Activated CD8-positive, alpha-beta memory T cell treated with anti-CD3 and anti-CD28 coated beads, Interleukin-2, amount 10 ng/mL, durations not matched to agents 7 days and 5 days (primary cell): ENCODE data around the gene PANK4. TPM values are rescaled to one million over a fixed set of nuclear protein-coding genes. Genes with fewer than 3 reads are reported as not detected.

Experiments
- ATAC-seq: fragments of 150-1000 bp; cut with Tn5 transposase; one replicate; pipeline ENCODE4 v1.10.0; 2021; ENCODE audit warnings: moderate library complexity
- CTCF ChIA-PET: fragments of 350-600 bp; sonication (Branson Sonifier 250); formaldehyde crosslinking; loops from one replicate; lab custom pipeline; 2021; ENCODE audit warnings: antibody characterized with exemption; lab: Charles Lee
- DNase-seq: peaks from one replicate; pipeline ENCODE4 v3.0.0-alpha.2; 2020
- H3K27ac Mint-ChIP-seq: one replicate; pipeline ENCODE4 v1.8.0; 2021; ENCODE audit warnings: mild to moderate bottlenecking, mixed read lengths
- H3K27me3 Mint-ChIP-seq: one replicate; pipeline ENCODE4 v1.8.0; 2021; ENCODE audit warnings: mixed read lengths
- H3K36me3 Mint-ChIP-seq: one replicate; pipeline ENCODE4 v1.8.0; 2021; ENCODE audit warnings: mild to moderate bottlenecking, mixed read lengths
- H3K4me1 Mint-ChIP-seq: one replicate; pipeline ENCODE4 v1.8.0; 2021; ENCODE audit warnings: mixed read lengths
- H3K4me3 Mint-ChIP-seq: one replicate; pipeline ENCODE4 v1.8.0; 2021; ENCODE audit warnings: mild to moderate bottlenecking, moderate library complexity, mixed read lengths
- H3K9me3 Mint-ChIP-seq: one replicate; pipeline ENCODE4 v1.8.0; 2022; ENCODE audit warnings: low read depth, mixed read lengths
- total RNA-seq, 2 experiments: library from RNA; stranded (reverse); gene quantifications; one replicate each; pipeline ENCODE4 v1.2.3, GENCODE V29; 2021

Gene PANK4
- total RNA-seq, 2 experiments from 2014 or later = 72.2 to 91.2 TPM

DNA sequence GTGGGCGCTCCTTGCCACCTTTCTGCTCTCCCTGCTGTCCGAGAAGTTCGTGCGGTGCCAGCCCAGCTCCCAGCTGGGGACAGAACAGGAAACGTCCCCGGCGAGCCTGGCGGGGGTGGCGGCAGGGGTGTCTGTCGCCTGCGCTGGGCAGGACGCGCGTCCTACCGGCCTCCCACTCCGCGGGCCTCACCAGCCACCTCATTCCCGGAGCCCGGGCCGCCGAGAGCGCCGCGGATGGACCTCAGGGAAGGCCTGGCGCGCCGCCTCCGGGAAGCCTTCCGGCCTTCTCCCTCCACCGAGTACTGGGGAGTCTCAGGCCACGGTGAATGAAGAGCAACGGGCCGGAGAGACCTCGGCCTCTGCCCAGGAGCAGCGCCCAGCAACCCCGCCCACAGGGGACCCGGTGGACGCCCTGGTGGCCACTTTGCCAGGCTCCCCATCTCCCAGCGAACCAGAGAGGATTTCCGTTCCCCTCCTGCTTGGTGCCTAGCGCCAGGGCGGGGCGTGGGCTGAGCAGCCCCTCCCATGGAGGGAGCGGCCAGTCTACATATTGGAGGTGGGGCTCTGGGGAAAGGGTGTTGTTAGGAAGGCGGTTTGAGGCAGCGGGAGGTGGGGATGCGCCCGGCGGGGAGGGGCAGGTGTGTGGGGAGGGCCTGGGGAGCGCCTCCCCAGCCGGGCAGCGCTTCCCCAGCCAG lies 20.3 kb upstream of the PANK4 start:
- Mint-ChIP-seq H3K4me1 (peaks cover 17% of the 10 kb centered on the region), H3K4me3 (peak overlapping the region; percentile 82), H3K27me3 (peaks cover 7% of the 10 kb centered on the region), H3K27ac (peak overlapping the region; percentile 98), H3K36me3 (no peaks in the 10 kb centered on the region), H3K9me3 (no peaks in the 10 kb centered on the region)
- CTCF ChIA-PET = interaction anchor here (1.1 to 6.9 kb wide), 13 partner anchors 9 to 352 kb away, joined by 3 to 95 read pairs (median 14); partner anchors contain the start of genes FAAP20, HES5, MORN1 and PANK4
- DNase-seq = peak; percentile 96
- ATAC-seq = peak; percentile 62

DNA sequence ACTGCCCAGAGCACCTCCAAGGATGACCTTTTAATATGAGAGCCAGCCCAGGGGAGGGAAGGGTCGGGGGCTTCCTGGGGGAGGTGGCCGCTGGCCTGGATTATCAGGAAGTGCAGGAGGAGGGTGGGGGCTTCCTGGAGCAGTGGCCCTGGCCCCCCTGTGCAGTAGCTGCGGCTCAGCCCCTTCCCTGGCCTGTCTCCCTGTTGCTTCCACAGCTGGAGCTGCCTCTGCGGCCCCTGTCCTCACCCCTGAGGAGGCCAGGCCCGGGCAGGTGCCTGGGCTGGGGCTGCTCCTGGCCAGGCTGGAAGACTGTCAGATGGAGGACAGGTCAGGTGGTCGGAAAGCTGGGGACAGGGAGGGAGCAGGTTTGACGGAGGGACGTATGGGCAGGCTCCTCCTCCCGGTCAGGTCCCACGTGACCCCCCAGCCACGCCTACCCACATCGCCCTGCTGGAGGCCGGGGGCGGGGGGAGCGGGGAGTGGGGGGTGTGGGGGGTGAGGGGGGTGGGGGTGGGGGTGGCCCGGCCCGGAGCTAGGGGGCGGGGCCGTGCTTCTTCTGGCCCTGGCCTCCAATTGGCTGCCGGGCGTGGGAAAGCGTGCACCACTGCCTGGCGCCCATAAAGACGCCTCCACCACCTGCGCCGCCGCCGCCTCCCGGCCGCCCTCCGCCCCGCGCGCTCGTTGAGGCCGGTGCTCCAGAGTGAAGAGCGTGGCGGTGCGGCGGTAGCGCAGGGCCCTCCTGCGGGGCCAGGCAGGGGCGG lies 19.5 kb upstream of the PANK4 start:
- Mint-ChIP-seq H3K9me3 (no peaks in the 10 kb centered on the region), H3K4me3 (peak overlapping the region; percentile 82), H3K27me3 (peaks cover 13% of the 10 kb centered on the region), H3K36me3 (no peaks in the 10 kb centered on the region), H3K4me1 (peaks cover 19% of the 10 kb centered on the region), H3K27ac (peak overlapping the region; percentile 98)
- CTCF ChIA-PET = interaction anchor here (1.1 to 6.9 kb wide), 7 partner anchors 10 to 164 kb away, joined by 3 to 95 read pairs (median 10); partner anchors contain the start of genes HES5, MORN1, PANK4 and RER1
- peak; percentile 95 for DNase-seq
- ATAC-seq = peak; percentile 52

DNA sequence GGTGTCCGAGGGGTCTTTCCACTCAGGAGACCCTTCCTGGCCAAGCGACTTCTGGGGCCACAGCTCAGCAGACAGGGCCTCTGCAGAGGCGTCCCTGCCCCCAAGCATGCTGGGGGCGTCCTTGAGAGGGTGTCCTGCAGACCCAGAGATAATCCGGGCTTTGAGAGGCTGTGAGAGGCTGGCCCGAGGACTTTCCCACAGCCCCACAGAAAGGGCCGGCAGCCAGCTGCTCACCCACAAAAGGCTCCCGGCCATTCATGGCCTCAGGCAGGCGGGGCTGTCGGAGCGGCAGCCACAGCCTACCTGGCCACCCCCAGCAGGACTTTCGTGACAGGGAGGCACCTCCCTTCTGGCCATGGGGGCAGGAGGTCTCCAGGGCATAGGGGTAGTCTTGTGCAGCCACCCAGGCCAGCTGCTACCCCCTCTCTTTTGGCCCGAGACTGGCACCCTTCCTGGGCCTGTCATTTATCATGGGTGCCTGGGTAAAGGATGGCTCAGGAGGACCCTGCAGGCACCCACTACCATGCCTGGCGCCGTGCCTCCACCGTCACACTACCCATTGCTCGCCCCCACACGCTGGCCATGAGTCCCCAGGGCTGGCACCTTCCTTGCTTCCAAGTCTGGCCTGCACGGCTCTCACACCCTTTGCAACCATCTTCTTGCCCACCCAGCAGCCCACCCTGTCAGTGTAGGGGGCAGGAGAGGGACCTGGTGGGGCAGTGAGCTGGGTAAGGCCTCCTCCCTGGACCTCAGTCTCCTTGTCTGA lies 18.7 kb upstream of the PANK4 start:
- peaks cover 19% of the 10 kb centered on the region for H3K4me1 Mint-ChIP-seq
- H3K9me3 Mint-ChIP-seq = no peaks in the 10 kb centered on the region
- no peak overlapping the region for H3K27ac Mint-ChIP-seq
- H3K36me3 Mint-ChIP-seq = no peaks in the 10 kb centered on the region
- CTCF ChIA-PET = interaction anchor here (1.1 to 6.9 kb wide), 5 partner anchors 11 to 129 kb away, joined by 3 to 95 read pairs (median 15); partner anchors contain the start of genes HES5, PANK4 and TNFRSF14
- DNase-seq = no peak
- H3K4me3 Mint-ChIP-seq = no peak overlapping the region
- H3K27me3 Mint-ChIP-seq = peaks cover 13% of the 10 kb centered on the region
- no peak for ATAC-seq

DNA sequence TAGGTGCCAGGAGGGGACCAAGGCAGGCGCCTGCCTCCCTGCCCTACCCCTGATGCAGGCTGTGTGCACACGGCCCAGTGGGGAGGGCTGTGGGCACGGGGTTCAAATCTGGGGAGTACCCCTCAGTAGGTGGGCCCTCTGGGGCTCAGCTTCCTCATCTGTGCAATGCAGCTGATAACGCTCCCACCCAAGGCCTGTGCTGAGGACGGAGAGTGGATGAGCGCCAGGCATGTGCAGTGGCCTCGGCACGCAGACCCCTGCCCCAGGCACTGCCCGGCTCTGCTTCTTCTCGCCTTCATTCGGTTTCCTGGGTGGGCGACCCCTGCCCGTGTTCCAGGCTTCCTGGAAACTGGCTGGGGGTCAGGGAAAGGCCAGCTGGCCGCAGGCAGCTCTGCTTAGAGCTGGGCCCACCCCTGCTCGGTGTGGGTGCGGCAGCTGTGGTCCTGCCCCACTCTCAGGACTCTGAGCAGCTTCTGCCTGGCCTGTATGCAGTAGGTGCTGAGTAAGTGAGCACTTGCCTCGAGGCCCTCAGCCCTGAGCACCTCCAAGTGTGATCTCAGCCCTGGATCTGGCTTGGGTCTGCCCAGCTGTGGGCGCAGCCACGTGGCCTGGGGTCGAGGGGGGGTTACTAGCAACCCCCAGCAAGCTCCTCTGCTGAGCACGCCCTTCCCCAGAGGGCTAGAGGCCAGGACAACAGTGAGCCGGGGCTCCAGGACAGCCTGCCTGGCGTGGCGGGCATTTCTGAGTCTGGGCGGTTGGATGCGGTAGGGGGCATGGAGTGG lies 17.9 kb upstream of the PANK4 start:
- Mint-ChIP-seq H3K36me3 (no peaks in the 10 kb centered on the region), H3K9me3 (no peaks in the 10 kb centered on the region), H3K4me3 (no peak overlapping the region), H3K4me1 (peaks cover 14% of the 10 kb centered on the region), H3K27me3 (peaks cover 13% of the 10 kb centered on the region), H3K27ac (no peak overlapping the region)
- CTCF ChIA-PET = interaction anchor here (1.2 to 6.9 kb wide), 3 partner anchors 12 to 128 kb away, joined by 4 to 95 read pairs (median 15); partner anchors contain the start of genes PANK4 and TNFRSF14
- no peak for ATAC-seq
- no peak for DNase-seq

DNA sequence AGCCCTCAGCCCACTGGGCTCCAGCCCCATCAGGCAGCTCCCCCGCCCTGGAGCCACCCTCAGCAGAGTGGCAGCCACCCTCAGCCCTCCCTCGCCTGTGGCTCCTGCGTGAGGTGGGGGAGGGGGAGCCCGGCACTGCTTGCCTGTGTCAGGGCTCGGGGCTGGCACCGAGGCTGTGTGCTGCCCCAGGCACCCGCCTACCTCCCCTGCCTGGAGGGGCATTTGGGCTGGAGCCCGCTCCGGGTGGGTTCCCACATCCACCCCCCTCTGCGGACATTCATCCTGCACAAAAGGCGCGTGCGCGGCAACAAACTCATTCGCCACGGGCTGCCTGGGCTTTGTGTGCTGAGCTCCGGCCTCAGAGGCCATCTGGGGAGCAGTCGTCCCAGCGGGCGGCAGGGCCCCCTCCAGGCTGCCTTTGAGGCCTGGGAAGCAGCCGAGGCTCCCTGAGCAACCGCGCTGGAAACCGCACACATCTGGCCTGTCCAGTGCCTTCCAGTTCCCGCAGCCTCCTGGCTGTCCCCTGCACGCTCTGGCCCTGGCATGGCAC lies 17.2 kb upstream of the PANK4 start:
- Mint-ChIP-seq H3K9me3 (no peaks in the 10 kb centered on the region), H3K27ac (no peak overlapping the region), H3K36me3 (no peaks in the 10 kb centered on the region), H3K4me3 (no peak overlapping the region), H3K4me1 (peaks cover 8% of the 10 kb centered on the region), H3K27me3 (peaks cover 18% of the 10 kb centered on the region)
- DNase-seq = peak; percentile 54
- no peak for ATAC-seq
- CTCF ChIA-PET = interaction anchor here (1.2 to 6.9 kb wide), 3 partner anchors 13 to 128 kb away, joined by 4 to 95 read pairs (median 15); partner anchors contain the start of genes PANK4 and TNFRSF14

DNA sequence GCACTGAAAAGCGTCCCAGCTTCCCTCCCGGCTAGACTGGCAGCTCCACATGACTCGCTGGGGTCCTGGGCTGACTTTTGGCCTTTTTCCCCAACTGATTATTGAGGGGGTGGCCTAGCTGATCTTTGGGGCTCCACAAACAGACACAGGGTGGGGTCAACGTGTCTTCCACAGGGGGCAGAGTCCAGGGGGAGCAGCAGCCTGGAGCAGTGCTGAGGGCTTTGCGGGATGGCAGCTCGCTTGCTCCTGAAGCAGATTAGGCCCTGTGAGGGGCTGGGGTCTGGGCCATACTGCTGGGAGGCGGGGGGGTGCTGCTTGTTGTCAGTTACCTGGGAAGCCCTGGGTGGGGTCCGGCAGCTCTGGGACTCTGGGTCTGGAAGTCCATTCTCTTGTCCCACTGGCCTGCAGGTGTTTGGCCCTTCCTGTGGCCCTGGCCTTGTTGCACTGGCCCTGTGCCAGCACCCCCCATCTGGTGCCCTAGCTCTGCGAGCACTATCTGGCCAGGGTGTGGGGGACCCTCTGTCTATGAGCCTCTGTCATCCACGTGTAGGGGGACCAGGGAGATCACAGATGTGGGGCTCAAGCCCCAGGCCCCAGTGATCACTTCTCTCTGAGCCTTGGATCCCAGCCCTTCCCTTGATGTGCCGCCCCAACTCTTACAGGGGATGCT lies 16.0 kb upstream of the PANK4 start:
- H3K36me3 Mint-ChIP-seq = no peaks in the 10 kb centered on the region
- ATAC-seq (no peak), DNase-seq (no peak)
- no peaks in the 10 kb centered on the region for H3K9me3 Mint-ChIP-seq
- H3K27ac Mint-ChIP-seq = no peak overlapping the region
- H3K4me3 Mint-ChIP-seq = no peak overlapping the region
- H3K27me3 Mint-ChIP-seq = peaks cover 22% of the 10 kb centered on the region
- CTCF ChIA-PET = interaction anchor here (1.2 kb wide), 1 partner anchor 18 kb away, joined by 5 read pairs; no protein-coding TSS in a partner anchor
- peaks cover 3% of the 10 kb centered on the region for H3K4me1 Mint-ChIP-seq

DNA sequence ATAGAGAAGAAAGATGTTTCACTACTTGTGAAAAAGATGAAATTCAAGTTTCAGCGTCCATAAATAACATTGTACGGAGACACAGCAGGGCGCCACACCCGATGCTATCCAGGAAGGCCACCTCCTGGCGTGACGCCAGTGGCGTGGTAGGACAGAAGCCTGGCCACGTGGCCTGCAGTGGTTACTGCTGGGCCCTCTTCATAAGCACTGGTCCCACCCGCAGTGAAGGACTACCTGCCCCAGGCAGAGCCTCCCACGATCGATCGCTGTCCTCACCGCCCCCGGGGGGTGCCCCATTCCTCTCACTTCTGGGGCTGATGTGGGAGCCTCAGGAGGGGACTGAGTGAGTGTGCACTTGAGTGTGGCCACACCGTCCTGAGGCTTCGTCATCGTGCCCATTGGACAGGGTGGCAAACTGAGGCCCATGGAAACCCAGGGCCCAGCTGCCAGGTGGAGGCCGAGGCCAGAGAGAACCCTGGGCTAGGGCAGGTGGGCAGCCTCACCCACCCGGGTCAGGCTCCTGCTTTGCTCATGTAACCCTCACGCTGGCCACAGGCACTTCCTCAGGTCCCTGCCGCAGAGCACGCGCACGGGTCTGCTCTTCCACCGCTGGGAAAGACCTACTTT lies 15.3 kb upstream of the PANK4 start:
- no peak for DNase-seq
- Mint-ChIP-seq H3K4me1 (peaks cover 3% of the 10 kb centered on the region), H3K27ac (no peak overlapping the region), H3K9me3 (no peaks in the 10 kb centered on the region), H3K27me3 (peaks cover 22% of the 10 kb centered on the region), H3K4me3 (no peak overlapping the region), H3K36me3 (no peaks in the 10 kb centered on the region)
- CTCF ChIA-PET = interaction anchor here (0.6 to 1.2 kb wide), 3 partner anchors 16 to 346 kb away, joined by 3 to 5 read pairs (median 3); partner anchors contain the start of gene PANK4
- no peak for ATAC-seq

DNA sequence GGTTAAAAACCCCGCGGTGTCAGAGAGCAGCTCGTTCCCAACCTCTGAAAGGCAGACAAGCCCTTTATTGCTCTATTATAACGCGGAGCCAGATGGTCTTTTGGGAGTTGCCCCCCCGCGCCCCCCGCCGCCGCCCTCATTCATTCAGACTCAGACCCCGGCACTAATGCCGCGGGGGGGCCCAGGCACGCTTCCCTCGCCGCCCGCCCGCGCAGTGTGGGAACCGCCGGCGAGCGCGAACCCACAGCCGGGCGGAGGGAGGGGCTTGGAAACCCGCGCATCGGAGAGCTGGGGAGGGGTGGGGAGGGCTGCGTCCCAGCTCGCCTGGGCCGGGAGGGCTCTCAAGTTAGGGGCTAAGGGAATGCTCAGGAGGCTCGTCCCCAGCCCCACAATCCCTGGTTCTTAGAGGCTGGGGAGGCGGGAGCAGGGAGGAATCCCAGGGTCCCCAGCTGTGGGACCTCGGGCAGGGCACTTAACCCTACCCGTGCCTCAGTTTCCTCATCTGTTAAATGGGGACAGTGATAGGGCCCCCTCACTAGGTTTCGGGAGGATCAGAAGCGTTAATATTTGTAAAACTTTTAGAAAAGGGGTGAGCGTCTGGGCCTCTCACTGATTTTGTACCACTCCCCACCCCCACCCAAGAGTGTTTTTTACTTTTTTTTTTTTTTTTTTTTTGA lies 14.6 kb upstream of the PANK4 start:
- Mint-ChIP-seq H3K27ac (no peak overlapping the region), H3K27me3 (peaks cover 26% of the 10 kb centered on the region), H3K4me1 (peaks cover 3% of the 10 kb centered on the region), H3K36me3 (no peaks in the 10 kb centered on the region), H3K4me3 (no peak overlapping the region), H3K9me3 (no peaks in the 10 kb centered on the region)
- DNase-seq = no peak
- CTCF ChIA-PET = interaction anchor here (0.6 to 1.8 kb wide), 5 partner anchors 10 to 884 kb away, joined by 3 read pairs; partner anchors contain the start of gene PANK4
- ATAC-seq = no peak

DNA sequence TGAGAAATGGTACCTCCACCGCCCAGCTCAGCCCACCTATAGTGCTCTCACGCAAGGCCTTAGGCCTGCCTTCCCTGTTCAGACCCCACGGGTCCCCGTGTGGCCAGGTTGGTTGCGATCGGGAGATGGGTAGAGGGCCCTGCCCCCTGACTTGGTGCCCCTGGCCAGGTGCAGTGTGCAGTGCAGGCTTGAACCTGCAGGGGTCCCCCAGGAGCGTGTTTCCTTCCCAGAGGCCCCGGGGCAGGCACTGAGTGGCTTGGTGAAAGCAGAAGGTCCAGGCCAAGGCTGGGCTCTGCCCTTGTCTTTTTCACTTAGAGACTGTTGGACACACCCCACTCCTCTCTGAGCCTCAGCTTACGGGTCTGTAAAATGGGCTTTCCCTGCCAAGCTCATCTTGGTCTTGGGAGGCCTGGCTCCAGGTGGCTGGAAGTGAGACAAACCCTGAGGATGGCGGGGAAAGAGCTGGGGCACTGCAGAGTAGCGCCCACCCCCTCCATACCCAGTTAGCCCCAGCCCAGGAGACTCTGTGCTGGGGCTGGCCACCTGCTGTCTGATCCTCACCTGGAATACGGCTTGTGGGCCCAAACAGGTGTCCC lies 13.0 kb upstream of the PANK4 start:
- no peak for DNase-seq
- Mint-ChIP-seq H3K36me3 (no peaks in the 10 kb centered on the region), H3K9me3 (no peaks in the 10 kb centered on the region), H3K4me3 (no peak overlapping the region), H3K27ac (no peak overlapping the region), H3K4me1 (peaks cover 2% of the 10 kb centered on the region), H3K27me3 (peaks cover 30% of the 10 kb centered on the region)
- ATAC-seq = peak; percentile 40
- CTCF ChIA-PET = interaction anchor here (1.8 kb wide), 1 partner anchor 15 kb away, joined by 3 read pairs; no protein-coding TSS in a partner anchor

DNA sequence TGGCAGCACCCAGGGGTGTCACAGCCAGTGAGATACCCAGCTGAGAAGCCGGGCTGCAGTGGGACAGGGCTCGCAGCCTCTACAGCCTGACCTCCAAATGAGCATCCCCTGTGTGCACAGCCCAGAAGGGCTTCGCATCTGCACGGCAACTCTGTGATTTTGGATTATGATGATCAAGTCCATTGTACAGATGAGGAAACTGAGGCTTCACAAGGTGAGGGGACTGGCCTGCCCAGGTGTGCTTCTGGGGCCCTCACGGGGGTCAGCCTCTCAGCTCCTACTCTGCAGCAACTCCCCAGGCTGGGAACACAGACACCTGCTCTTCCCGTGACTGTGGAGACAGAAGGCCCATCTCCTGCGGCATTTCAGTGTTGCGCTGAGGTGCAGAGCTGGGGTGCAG lies 12.5 kb upstream of the PANK4 start:
- no peak for ATAC-seq
- Mint-ChIP-seq H3K4me1 (peaks cover 2% of the 10 kb centered on the region), H3K4me3 (no peak overlapping the region), H3K27ac (no peak overlapping the region), H3K27me3 (peaks cover 30% of the 10 kb centered on the region), H3K9me3 (no peaks in the 10 kb centered on the region), H3K36me3 (no peaks in the 10 kb centered on the region)
- DNase-seq = no peak
- CTCF ChIA-PET = interaction anchor here (1.8 kb wide), 1 partner anchor 14 kb away, joined by 3 read pairs; no protein-coding TSS in a partner anchor
